Activated CD4-positive, alpha-beta T cell treated with anti-CD3 and anti-CD28 coated beads for 48 hours (primary cell): ENCODE measurements around the gene PEX10.
A peak's percentile ranks its signal among the peaks of the same experiment; 100 is the strongest.

Experiments used
- DNase-seq: peaks from one replicate; pipeline ENCODE4 v3.0.0-alpha.2; 2020

The PEX10 gene

GRCh38 chr1:2418791-2419320 lies 6.5 kb upstream of the PEX10 start:
- DNase-seq, result no peak

GRCh38 chr1:2417833-2418225 lies 5.5 kb upstream of the PEX10 start:
- DNase-seq, result no peak

- no peak for DNase-seq
These were observed 4.9 kb upstream of the PEX10 start for GRCh38 chr1:2417083-2417832.

- DNase-seq, result peak; percentile 39
These were observed 4.0 kb upstream of the PEX10 start for GRCh38 chr1:2416403-2416802.

- DNase-seq, result peak; percentile 61
These were observed 3.4 kb upstream of the PEX10 start for GRCh38 chr1:2415801-2416208.

- no peak for DNase-seq
These were observed 3.0 kb upstream of the PEX10 start for GRCh38 chr1:2415337-2415736.

GRCh38 chr1:2414297-2414958 lies 2.1 kb upstream of the PEX10 start:
- peak; percentile 88 for DNase-seq

GRCh38 chr1:2413495-2414296 lies 1.3 kb upstream of the PEX10 start:
- DNase-seq, result peak; percentile 35

GRCh38 chr1:2412773-2413494 lies 570 bp upstream of the PEX10 start:
- no peak for DNase-seq

GRCh38 chr1:2411801-2412394 lies 466 bp downstream of the PEX10 start:
- no peak for DNase-seq

- no peak for DNase-seq
These were observed 2.6 kb downstream of the PEX10 start for GRCh38 chr1:2409745-2410144.

GRCh38 chr1:2408859-2409276 lies 3.5 kb downstream of the PEX10 start:
- DNase-seq, result no peak

- no peak for DNase-seq
These were observed 3.9 kb downstream of the PEX10 start for GRCh38 chr1:2408456-2408855.

- DNase-seq, result no peak
These were observed 4.4 kb downstream of the PEX10 start for GRCh38 chr1:2407991-2408275.

GRCh38 chr1:2407166-2407990 lies 5.0 kb downstream of the PEX10 start:
- no peak for DNase-seq

- DNase-seq, result no peak
These were observed 5.8 kb downstream of the PEX10 start for GRCh38 chr1:2406451-2407041.

- DNase-seq, result no peak
These were observed 6.6 kb downstream of the PEX10 start for GRCh38 chr1:2405588-2406295.

GRCh38 chr1:2404890-2405511 lies 7.4 kb downstream of the PEX10 start:
- DNase-seq, result no peak

- no peak for DNase-seq
These were observed 8.0 kb downstream of the PEX10 start for GRCh38 chr1:2404142-2404889.
